ENCODE measurements around the gene HDAC9. TPM values are rescaled to one million over a fixed set of nuclear protein-coding genes. Genes with fewer than 3 reads are reported as not detected.

The HDAC9 gene
- polyA plus RNA-seq (2013, experiment 1 of 2): 4.0 TPM
- polyA plus RNA-seq (2013, experiment 2 of 2): 4.0 TPM

DNA sequence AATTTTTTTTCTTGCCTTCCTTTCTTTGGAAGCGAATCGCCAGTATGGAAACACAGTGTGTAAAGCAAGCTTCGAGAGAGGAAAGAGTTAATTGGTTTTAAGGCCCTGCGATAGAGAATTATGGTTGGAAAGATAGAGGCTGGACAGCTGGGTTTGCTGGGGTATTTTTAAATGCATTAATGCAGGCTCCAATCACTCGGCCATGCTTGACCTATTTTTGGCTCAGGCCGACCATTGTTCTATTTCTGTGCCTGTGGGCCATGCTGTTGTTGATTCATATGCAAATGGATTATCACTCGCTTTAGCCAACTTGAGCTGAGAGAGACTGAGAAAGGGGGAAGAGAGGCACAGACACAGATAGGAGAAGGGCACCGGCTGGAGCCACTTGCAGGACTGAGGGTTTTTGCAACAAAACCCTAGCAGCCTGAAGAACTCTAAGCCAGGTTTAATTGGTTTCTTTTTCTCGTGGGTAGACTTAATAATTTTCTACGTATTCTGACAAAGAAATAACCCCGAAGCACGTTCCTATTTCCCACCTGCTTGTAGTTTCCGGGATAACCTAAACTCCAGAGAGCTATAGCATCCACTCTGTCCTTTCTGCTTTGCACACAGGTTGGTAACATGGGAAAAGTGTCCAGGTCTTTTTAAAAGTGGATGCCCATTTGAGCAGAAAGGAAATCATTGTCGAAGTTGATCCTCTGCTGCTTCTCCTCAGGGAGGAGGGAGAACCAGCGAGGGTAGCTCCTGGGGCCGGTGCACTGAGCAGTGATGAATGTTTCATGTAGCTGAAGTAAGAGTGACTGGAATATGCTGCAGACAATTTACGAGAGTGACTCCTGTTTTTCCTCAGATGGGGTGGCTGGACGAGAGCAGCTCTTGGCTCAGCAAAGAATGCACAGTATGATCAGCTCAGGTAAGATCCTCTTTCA lies at the start of gene HDAC9:
Gene HDAC9 (plus strand): TSS at position 338 of the 929 bp plus-strand sequence. CDS start 554 bp downstream, at position 892.
- 23% methylated on average over 17 of the region's 18 CpGs for WGBS
- H3K4me2 ChIP-seq (ENCODE audit: low read length, poor library complexity, severe bottlenecking): peak within 1 kb of the TSS; percentile 55
- no peak within 1 kb of the TSS for H2BK5ac ChIP-seq (ENCODE audit: low read depth, low read length, poor library complexity, severe bottlenecking)
- H3K4me1 ChIP-seq (ENCODE audit: control insufficient read depth, insufficient read depth, low read depth, low read length): no peaks in the 10 kb centered on the region
- DNase-seq: peak; percentile 64
- no peak within 1 kb of the TSS for H3K23ac ChIP-seq (ENCODE audit: low read length in 2 of 2)
- H3K9me3 ChIP-seq (ENCODE audit: control insufficient read depth, low read length): no peaks in the 10 kb centered on the region
- H4K8ac ChIP-seq (ENCODE audit: low read length): peak within 1 kb of the TSS; percentile 3
- H2BK12ac ChIP-seq (ENCODE audit: low read length in 2 of 2): peak within 1 kb of the TSS in 1 of 2 experiments; percentile 60
- no peak within 1 kb of the TSS for H4K91ac ChIP-seq (ENCODE audit: low read length)
- H2AK5ac ChIP-seq (ENCODE audit: low read length, severe bottlenecking): no peak within 1 kb of the TSS
- peak within 1 kb of the TSS; percentile 46 for H2AFZ ChIP-seq (ENCODE audit: low read depth, low read length)
- no peaks in the 10 kb centered on the region for H3K27me3 ChIP-seq (ENCODE audit: control insufficient read depth in 1 of 2, insufficient read depth in 1 of 2, low read length in 2 of 2)
- H3K4me3 ChIP-seq (ENCODE audit: insufficient read depth in 1 of 2, low read depth in 1 of 2, low read length in 2 of 2): peak within 1 kb of the TSS in 1 of 2 experiments; percentile 78
- H2BK120ac ChIP-seq (ENCODE audit: low read depth, low read length): no peak within 1 kb of the TSS
- H2BK15ac ChIP-seq (ENCODE audit: low read depth, poor library complexity, severe bottlenecking): no peak within 1 kb of the TSS
- peak within 1 kb of the TSS; percentile 92 for H3K9ac ChIP-seq (ENCODE audit: low read length)
- no peaks in the 10 kb centered on the region for H3K36me3 ChIP-seq (ENCODE audit: control insufficient read depth in 1 of 2, insufficient read depth in 2 of 2, low read depth in 1 of 2, low read length in 2 of 2)
- H3K27ac ChIP-seq (ENCODE audit: low read length, poor library complexity, severe bottlenecking): no peak within 1 kb of the TSS
- H3K14ac ChIP-seq (ENCODE audit: low read length in 2 of 2): no peak within 1 kb of the TSS
- peak within 1 kb of the TSS in 1 of 2 experiments; percentile 80 for H3K18ac ChIP-seq (ENCODE audit: low read depth in 1 of 2, low read length in 2 of 2)
- H3K4ac ChIP-seq (ENCODE audit: low read depth in 1 of 2, low read length in 2 of 2): no peak within 1 kb of the TSS
- H3K79me1 ChIP-seq (replicated peaks; ENCODE audit: low read length, poor library complexity, severe bottlenecking): no peaks in the 10 kb centered on the region

DNA sequence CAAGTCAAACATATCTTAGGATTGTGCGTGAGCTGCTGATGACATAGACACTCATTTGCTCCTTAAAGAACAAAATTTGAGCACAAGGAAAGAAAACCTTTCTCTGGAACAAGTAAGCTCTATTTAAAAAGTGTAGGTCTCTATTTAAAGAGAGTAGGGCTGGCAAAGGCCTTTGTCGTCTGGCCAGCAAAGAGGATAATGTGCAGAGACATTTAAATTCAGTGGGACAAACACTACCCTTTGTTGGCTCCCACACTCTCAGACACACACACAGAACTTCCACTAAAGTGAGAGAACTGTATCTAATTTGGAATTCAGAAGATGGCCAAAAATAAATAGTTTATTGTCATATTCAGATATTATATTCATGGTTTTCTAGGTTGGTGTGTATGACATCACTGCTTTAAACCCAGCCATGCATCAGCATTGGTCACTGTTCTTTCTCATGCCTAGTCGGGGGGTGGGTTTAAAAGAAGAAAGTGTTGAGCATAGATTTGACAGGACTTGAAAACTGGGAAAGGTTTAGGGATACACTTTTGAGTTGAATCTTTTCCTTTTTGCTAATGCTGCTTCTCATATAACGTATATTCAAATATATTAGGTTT lies 49.5 kb upstream of the HDAC9 start:
- Histone ChIP-seq H3K23ac (ENCODE audit: low read length in 2 of 2) (no peak overlapping the region), H3K27ac (ENCODE audit: low read length, poor library complexity, severe bottlenecking) (no peak overlapping the region), H3K18ac (ENCODE audit: low read depth in 1 of 2, low read length in 2 of 2) (no peak overlapping the region), H4K8ac (ENCODE audit: low read length) (no peak overlapping the region), H3K4me1 (ENCODE audit: control insufficient read depth, insufficient read depth, low read depth, low read length) (no peaks in the 10 kb centered on the region), H3K36me3 (ENCODE audit: control insufficient read depth in 1 of 2, insufficient read depth in 2 of 2, low read depth in 1 of 2, low read length in 2 of 2) (no peaks in the 10 kb centered on the region), H3K9me3 (ENCODE audit: control insufficient read depth, low read length) (no peaks in the 10 kb centered on the region), H2BK12ac (ENCODE audit: low read length in 2 of 2) (no peak overlapping the region), H2AFZ (ENCODE audit: low read depth, low read length) (no peak overlapping the region), H3K4ac (ENCODE audit: low read depth in 1 of 2, low read length in 2 of 2) (no peak overlapping the region), H3K4me3 (ENCODE audit: insufficient read depth in 1 of 2, low read depth in 1 of 2, low read length in 2 of 2) (no peak overlapping the region), H3K4me2 (ENCODE audit: low read length, poor library complexity, severe bottlenecking) (no peak overlapping the region), H2BK5ac (ENCODE audit: low read depth, low read length, poor library complexity, severe bottlenecking) (no peak overlapping the region), H4K91ac (ENCODE audit: low read length) (no peak overlapping the region), H3K14ac (ENCODE audit: low read length in 2 of 2) (no peak overlapping the region), H3K27me3 (ENCODE audit: control insufficient read depth in 1 of 2, insufficient read depth in 1 of 2, low read length in 2 of 2) (no peaks in the 10 kb centered on the region), H3K9ac (ENCODE audit: low read length) (no peak overlapping the region), H3K79me1 (replicated peaks; ENCODE audit: low read length, poor library complexity, severe bottlenecking) (no peaks in the 10 kb centered on the region), H2AK5ac (ENCODE audit: low read length, severe bottlenecking) (no peak overlapping the region), H2BK120ac (ENCODE audit: low read depth, low read length) (no peak overlapping the region), H2BK15ac (ENCODE audit: low read depth, poor library complexity, severe bottlenecking) (no peak overlapping the region)
- DNase-seq: no peak
- 100% methylated on average over 2 of the region's 4 CpGs for WGBS

- Histone ChIP-seq H2BK12ac (ENCODE audit: low read length in 2 of 2) (no peak overlapping the region), H3K4me1 (ENCODE audit: control insufficient read depth, insufficient read depth, low read depth, low read length) (no peaks in the 10 kb centered on the region), H3K36me3 (ENCODE audit: control insufficient read depth in 1 of 2, insufficient read depth in 2 of 2, low read depth in 1 of 2, low read length in 2 of 2) (no peaks in the 10 kb centered on the region), H4K8ac (ENCODE audit: low read length) (no peak overlapping the region), H3K9ac (ENCODE audit: low read length) (no peak overlapping the region), H3K23ac (ENCODE audit: low read length in 2 of 2) (no peak overlapping the region), H3K4me2 (ENCODE audit: low read length, poor library complexity, severe bottlenecking) (no peak overlapping the region), H3K4ac (ENCODE audit: low read depth in 1 of 2, low read length in 2 of 2) (no peak overlapping the region), H3K79me1 (replicated peaks; ENCODE audit: low read length, poor library complexity, severe bottlenecking) (no peaks in the 10 kb centered on the region), H4K91ac (ENCODE audit: low read length) (no peak overlapping the region), H3K14ac (ENCODE audit: low read length in 2 of 2) (no peak overlapping the region), H2BK15ac (ENCODE audit: low read depth, poor library complexity, severe bottlenecking) (no peak overlapping the region), H3K4me3 (ENCODE audit: insufficient read depth in 1 of 2, low read depth in 1 of 2, low read length in 2 of 2) (no peak overlapping the region), H2BK5ac (ENCODE audit: low read depth, low read length, poor library complexity, severe bottlenecking) (no peak overlapping the region), H2BK120ac (ENCODE audit: low read depth, low read length) (no peak overlapping the region), H2AFZ (ENCODE audit: low read depth, low read length) (no peak overlapping the region), H3K9me3 (ENCODE audit: control insufficient read depth, low read length) (no peaks in the 10 kb centered on the region), H3K27ac (ENCODE audit: low read length, poor library complexity, severe bottlenecking) (no peak overlapping the region), H2AK5ac (ENCODE audit: low read length, severe bottlenecking) (no peak overlapping the region), H3K18ac (ENCODE audit: low read depth in 1 of 2, low read length in 2 of 2) (no peak overlapping the region), H3K27me3 (ENCODE audit: control insufficient read depth in 1 of 2, insufficient read depth in 1 of 2, low read length in 2 of 2) (no peaks in the 10 kb centered on the region)
- no peak for DNase-seq
Measured at GRCh38 chr7:18450019-18450418, 45.5 kb upstream of the HDAC9 start.

DNA sequence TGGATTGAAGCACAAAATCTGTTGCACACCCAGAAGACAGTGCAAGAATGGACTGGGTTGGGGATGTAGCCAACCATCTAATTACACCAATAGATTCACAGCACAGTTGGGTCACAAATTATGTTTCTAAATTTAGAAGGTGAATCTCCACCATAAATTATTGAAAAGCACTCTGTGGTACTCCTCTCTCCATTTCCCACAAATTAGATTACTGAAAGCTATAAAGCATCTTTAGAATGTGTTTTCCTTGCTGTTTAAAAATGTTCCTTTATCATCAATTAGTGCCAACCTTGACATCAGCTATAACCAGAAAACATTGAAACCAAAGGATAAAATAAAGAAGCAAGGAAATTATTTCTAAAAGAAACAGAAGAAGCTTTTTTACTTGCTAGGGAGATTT lies 39.9 kb upstream of the HDAC9 start:
- H3K14ac ChIP-seq (ENCODE audit: low read length in 2 of 2): no peak overlapping the region
- no peak overlapping the region for H3K4ac ChIP-seq (ENCODE audit: low read depth in 1 of 2, low read length in 2 of 2)
- H3K4me3 ChIP-seq (ENCODE audit: insufficient read depth in 1 of 2, low read depth in 1 of 2, low read length in 2 of 2): no peak overlapping the region
- peaks cover 2% of the 10 kb centered on the region for H3K4me1 ChIP-seq (ENCODE audit: control insufficient read depth, insufficient read depth, low read depth, low read length)
- no peak overlapping the region for H2BK120ac ChIP-seq (ENCODE audit: low read depth, low read length)
- no peak overlapping the region for H3K18ac ChIP-seq (ENCODE audit: low read depth in 1 of 2, low read length in 2 of 2)
- no peaks in the 10 kb centered on the region for H3K9me3 ChIP-seq (ENCODE audit: control insufficient read depth, low read length)
- no peak overlapping the region for H3K4me2 ChIP-seq (ENCODE audit: low read length, poor library complexity, severe bottlenecking)
- no peaks in the 10 kb centered on the region for H3K27me3 ChIP-seq (ENCODE audit: control insufficient read depth in 1 of 2, insufficient read depth in 1 of 2, low read length in 2 of 2)
- H3K9ac ChIP-seq (ENCODE audit: low read length): no peak overlapping the region
- no peaks in the 10 kb centered on the region for H3K36me3 ChIP-seq (ENCODE audit: control insufficient read depth in 1 of 2, insufficient read depth in 2 of 2, low read depth in 1 of 2, low read length in 2 of 2)
- H2BK15ac ChIP-seq (ENCODE audit: low read depth, poor library complexity, severe bottlenecking): no peak overlapping the region
- H3K23ac ChIP-seq (ENCODE audit: low read length in 2 of 2): no peak overlapping the region
- H3K27ac ChIP-seq (ENCODE audit: low read length, poor library complexity, severe bottlenecking): no peak overlapping the region
- no peak overlapping the region for H4K91ac ChIP-seq (ENCODE audit: low read length)
- DNase-seq: no peak
- H3K79me1 ChIP-seq (replicated peaks; ENCODE audit: low read length, poor library complexity, severe bottlenecking): no peaks in the 10 kb centered on the region
- no peak overlapping the region for H4K8ac ChIP-seq (ENCODE audit: low read length)
- no peak overlapping the region for H2BK12ac ChIP-seq (ENCODE audit: low read length in 2 of 2)
- no peak overlapping the region for H2AK5ac ChIP-seq (ENCODE audit: low read length, severe bottlenecking)
- no peak overlapping the region for H2BK5ac ChIP-seq (ENCODE audit: low read depth, low read length, poor library complexity, severe bottlenecking)
- H2AFZ ChIP-seq (ENCODE audit: low read depth, low read length): no peak overlapping the region
